Measurements from ENCODE around the gene HNRNPA2B1. TPM values are rescaled to one million over a fixed set of nuclear protein-coding genes. Genes with fewer than 3 reads are reported as not detected.

HNRNPA2B1 gene
- total RNA-seq, 2 donors from 2014 or later = 185 to 189 TPM

- Histone ChIP-seq H3K27me3 (replicated peaks; ENCODE audit: insufficient read depth) (no peaks in the 10 kb centered on the region), H3K36me3 (peaks cover under 1 to 9% of the 10 kb centered on the region in 2 donors), H3K4me3 (no peak overlapping the region), H3K9me3 (no peaks in the 10 kb centered on the region), H3K27ac (no peak overlapping the region), H3K4me1 (replicated peaks) (no peaks in the 10 kb centered on the region)
- intact Hi-C loops (cut with DNase I) = no loop called here
- no peak for DNase-seq (ENCODE audit: low spot score)
- 84% methylated on average over 9 of the region's 9 CpGs for WGBS
- TF ChIP-seq POLR2AphosphoS5 (IDR thresholded peaks at IDR 0.05) (no peak), POLR2A (IDR thresholded peaks at IDR 0.05) (no peak)
- TF ChIP-seq, protein P1, sequence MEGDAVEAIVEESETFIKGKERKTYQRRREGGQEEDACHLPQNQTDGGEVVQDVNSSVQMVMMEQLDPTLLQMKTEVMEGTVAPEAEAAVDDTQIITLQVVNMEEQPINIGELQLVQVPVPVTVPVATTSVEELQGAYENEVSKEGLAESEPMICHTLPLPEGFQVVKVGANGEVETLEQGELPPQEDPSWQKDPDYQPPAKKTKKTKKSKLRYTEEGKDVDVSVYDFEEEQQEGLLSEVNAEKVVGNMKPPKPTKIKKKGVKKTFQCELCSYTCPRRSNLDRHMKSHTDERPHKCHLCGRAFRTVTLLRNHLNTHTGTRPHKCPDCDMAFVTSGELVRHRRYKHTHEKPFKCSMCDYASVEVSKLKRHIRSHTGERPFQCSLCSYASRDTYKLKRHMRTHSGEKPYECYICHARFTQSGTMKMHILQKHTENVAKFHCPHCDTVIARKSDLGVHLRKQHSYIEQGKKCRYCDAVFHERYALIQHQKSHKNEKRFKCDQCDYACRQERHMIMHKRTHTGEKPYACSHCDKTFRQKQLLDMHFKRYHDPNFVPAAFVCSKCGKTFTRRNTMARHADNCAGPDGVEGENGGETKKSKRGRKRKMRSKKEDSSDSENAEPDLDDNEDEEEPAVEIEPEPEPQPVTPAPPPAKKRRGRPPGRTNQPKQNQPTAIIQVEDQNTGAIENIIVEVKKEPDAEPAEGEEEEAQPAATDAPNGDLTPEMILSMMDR (IDR thresholded peaks at IDR 0.05) = no peak
Measured at GRCh38 chr7:26188206-26188956, 12.2 kb downstream of the HNRNPA2B1 start.

GRCh38 chr7:26187380-26188205 is 13.0 kb downstream of the HNRNPA2B1 start:
- no peaks in the 10 kb centered on the region for H3K4me1 ChIP-seq (replicated peaks)
- peaks cover 0 to 9% of the 10 kb centered on the region in 2 donors for H3K36me3 ChIP-seq
- intact Hi-C loops (cut with DNase I) = no loop called here
- no peaks in the 10 kb centered on the region for H3K27me3 ChIP-seq (replicated peaks; ENCODE audit: insufficient read depth)
- 73% methylated on average over 11 of the region's 11 CpGs for WGBS
- no peak for DNase-seq (ENCODE audit: low spot score)
- no peak overlapping the region for H3K4me3 ChIP-seq
- H3K9me3 ChIP-seq = no peaks in the 10 kb centered on the region
- TF ChIP-seq POLR2AphosphoS5 (IDR thresholded peaks at IDR 0.05) (no peak), POLR2A (IDR thresholded peaks at IDR 0.05) (no peak)
- TF ChIP-seq, protein P1 (IDR thresholded peaks at IDR 0.05) = no peak
- H3K27ac ChIP-seq = no peak overlapping the region

- H3K27me3 ChIP-seq (replicated peaks; ENCODE audit: insufficient read depth) = no peaks in the 10 kb centered on the region
- peaks cover 0 to 9% of the 10 kb centered on the region in 2 donors for H3K36me3 ChIP-seq
- no peaks in the 10 kb centered on the region for H3K4me1 ChIP-seq (replicated peaks)
- no peaks in the 10 kb centered on the region for H3K9me3 ChIP-seq
- intact Hi-C loops (cut with DNase I) = no loop called here
- no peak overlapping the region for H3K4me3 ChIP-seq
- H3K27ac ChIP-seq = no peak overlapping the region
- TF ChIP-seq, protein P1 (IDR thresholded peaks at IDR 0.05) = no peak
- TF ChIP-seq POLR2AphosphoS5 (IDR thresholded peaks at IDR 0.05) (no peak), POLR2A (IDR thresholded peaks at IDR 0.05) (no peak)
- no peak for DNase-seq (ENCODE audit: low spot score)
- WGBS = 76% methylated on average over 5 of the region's 5 CpGs
Measured at GRCh38 chr7:26186364-26187311, 13.9 kb downstream of the HNRNPA2B1 start.

DNA sequence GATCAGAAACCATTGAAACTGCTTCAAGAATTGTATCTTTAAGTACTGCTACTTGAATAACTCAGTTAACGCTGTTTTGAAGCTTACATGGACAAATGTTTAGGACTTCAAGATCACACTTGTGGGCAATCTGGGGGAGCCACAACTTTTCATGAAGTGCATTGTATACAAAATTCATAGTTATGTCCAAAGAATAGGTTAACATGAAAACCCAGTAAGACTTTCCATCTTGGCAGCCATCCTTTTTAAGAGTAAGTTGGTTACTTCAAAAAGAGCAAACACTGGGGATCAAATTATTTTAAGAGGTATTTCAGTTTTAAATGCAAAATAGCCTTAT is 14.7 kb downstream of the HNRNPA2B1 start:
- TF ChIP-seq, protein P1 (IDR thresholded peaks at IDR 0.05) = no peak
- TF ChIP-seq POLR2AphosphoS5 (IDR thresholded peaks at IDR 0.05) (no peak), POLR2A (IDR thresholded peaks at IDR 0.05) (no peak)
- DNase-seq (ENCODE audit: low spot score) = no peak
- intact Hi-C loops (cut with DNase I) = no loop called here
- Histone ChIP-seq H3K4me1 (replicated peaks) (no peaks in the 10 kb centered on the region), H3K36me3 (peaks cover 0 to 6% of the 10 kb centered on the region in 2 donors), H3K27me3 (replicated peaks; ENCODE audit: insufficient read depth) (no peaks in the 10 kb centered on the region), H3K4me3 (no peak overlapping the region), H3K27ac (no peak overlapping the region), H3K9me3 (no peaks in the 10 kb centered on the region)
- WGBS = 93% methylated on average over 1 of the region's 1 CpG

Measured in prostate gland (tissue), 2 donors.